Panc1 (cell line): ENCODE results near the gene IGDCC3.

ENCODE experiments used
- POLR2AphosphoS5 ChIP-seq: IDR thresholded peaks from 2 replicates; pipeline ENCODE4 v1.6.1; 2012; ENCODE audit warnings: mild to moderate bottlenecking, low read depth, low read length, moderate library complexity
- SIN3A ChIP-seq: IDR thresholded peaks from 2 replicates; pipeline ENCODE4 v1.6.1; 2012; ENCODE audit warnings: low read depth, mild to moderate bottlenecking, low read length, moderate library complexity, borderline replicate concordance; ENCODE audit not compliant: insufficient read depth
- TCF7L2 ChIP-seq: IDR thresholded peaks from 2 replicates; pipeline ENCODE4 v1.6.1; 2011; ENCODE audit warnings: mild to moderate bottlenecking, low read depth, low read length, inconsistent platforms
- TF ChIP-seq, protein P1 (sequence below), 2 experiments: IDR thresholded peaks; 2 replicates each; pipeline ENCODE4 v1.6.1; 2011 to 2012; ENCODE audit warnings: low read depth in 2 of 2, control low read depth in 1 of 2, low read length in 1 of 2, mild to moderate bottlenecking in 1 of 2, moderate library complexity in 1 of 2; ENCODE audit not compliant: insufficient read depth in 1 of 2
- TF ChIP-seq, protein P2 (sequence below): fragments of 450-650 bp; IDR thresholded peaks from 2 replicates; pipeline ENCODE4 v1.5.1; 2017; ENCODE audit warnings: mild to moderate bottlenecking

DNA sequence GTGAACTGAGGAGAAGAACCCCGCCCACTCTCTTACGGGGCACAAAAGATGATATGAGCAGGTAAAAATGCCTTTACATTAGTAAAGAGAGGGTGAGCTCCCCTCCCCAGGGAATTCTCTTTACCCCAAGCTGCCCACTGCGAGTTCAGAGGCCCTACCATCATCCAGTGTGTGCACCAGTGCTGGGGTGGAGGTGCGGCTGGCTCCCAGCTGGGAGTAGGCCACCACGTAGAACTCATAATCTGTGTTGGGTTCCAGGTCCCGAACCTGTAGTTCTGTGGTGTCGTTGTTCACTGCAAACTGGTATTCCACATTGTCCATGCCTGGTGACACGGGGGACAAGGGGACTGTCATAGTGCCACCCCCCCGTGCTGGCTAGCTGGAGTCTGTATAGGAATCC is 17.1 kb upstream of the IGDCC3 start:
- TF ChIP-seq, protein P1, sequence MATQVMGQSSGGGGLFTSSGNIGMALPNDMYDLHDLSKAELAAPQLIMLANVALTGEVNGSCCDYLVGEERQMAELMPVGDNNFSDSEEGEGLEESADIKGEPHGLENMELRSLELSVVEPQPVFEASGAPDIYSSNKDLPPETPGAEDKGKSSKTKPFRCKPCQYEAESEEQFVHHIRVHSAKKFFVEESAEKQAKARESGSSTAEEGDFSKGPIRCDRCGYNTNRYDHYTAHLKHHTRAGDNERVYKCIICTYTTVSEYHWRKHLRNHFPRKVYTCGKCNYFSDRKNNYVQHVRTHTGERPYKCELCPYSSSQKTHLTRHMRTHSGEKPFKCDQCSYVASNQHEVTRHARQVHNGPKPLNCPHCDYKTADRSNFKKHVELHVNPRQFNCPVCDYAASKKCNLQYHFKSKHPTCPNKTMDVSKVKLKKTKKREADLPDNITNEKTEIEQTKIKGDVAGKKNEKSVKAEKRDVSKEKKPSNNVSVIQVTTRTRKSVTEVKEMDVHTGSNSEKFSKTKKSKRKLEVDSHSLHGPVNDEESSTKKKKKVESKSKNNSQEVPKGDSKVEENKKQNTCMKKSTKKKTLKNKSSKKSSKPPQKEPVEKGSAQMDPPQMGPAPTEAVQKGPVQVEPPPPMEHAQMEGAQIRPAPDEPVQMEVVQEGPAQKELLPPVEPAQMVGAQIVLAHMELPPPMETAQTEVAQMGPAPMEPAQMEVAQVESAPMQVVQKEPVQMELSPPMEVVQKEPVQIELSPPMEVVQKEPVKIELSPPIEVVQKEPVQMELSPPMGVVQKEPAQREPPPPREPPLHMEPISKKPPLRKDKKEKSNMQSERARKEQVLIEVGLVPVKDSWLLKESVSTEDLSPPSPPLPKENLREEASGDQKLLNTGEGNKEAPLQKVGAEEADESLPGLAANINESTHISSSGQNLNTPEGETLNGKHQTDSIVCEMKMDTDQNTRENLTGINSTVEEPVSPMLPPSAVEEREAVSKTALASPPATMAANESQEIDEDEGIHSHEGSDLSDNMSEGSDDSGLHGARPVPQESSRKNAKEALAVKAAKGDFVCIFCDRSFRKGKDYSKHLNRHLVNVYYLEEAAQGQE (IDR thresholded peaks at IDR 0.05; ENCODE audit: insufficient read depth in 1 of 2, low read depth in 2 of 2, low read length in 1 of 2): no peak
- TF ChIP-seq, protein P2, sequence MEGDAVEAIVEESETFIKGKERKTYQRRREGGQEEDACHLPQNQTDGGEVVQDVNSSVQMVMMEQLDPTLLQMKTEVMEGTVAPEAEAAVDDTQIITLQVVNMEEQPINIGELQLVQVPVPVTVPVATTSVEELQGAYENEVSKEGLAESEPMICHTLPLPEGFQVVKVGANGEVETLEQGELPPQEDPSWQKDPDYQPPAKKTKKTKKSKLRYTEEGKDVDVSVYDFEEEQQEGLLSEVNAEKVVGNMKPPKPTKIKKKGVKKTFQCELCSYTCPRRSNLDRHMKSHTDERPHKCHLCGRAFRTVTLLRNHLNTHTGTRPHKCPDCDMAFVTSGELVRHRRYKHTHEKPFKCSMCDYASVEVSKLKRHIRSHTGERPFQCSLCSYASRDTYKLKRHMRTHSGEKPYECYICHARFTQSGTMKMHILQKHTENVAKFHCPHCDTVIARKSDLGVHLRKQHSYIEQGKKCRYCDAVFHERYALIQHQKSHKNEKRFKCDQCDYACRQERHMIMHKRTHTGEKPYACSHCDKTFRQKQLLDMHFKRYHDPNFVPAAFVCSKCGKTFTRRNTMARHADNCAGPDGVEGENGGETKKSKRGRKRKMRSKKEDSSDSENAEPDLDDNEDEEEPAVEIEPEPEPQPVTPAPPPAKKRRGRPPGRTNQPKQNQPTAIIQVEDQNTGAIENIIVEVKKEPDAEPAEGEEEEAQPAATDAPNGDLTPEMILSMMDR: no peak
- TF ChIP-seq TCF7L2: no peak
- TF ChIP-seq POLR2AphosphoS5: no peak
- TF ChIP-seq SIN3A: no peak
